Hematopoietic multipotent progenitor cell treated with erythropoietin and hydrocortisone succinate and interleukin-3 and kit ligand, for 17 days (in vitro differentiated cells): ENCODE measurements around the gene GRK1.
"Not testable (repeated sequence)": the region's sequence is repeated elsewhere in the genome, so short reads cannot be mapped to it uniquely, and the experiment has no call there.

Experiments
- DNase-seq: peaks from one replicate; pipeline ENCODE4 v3.0.0-alpha.2; 2015; ENCODE audit warnings: low spot score

Gene GRK1

GRCh38 chr13:113666951-113667701 lies at the start of gene GRK1:
TSS of gene GRK1 (plus strand) at chr13:113667219. CDS start at chr13:113667387, 168 bp downstream.
- no peak for DNase-seq

GRCh38 chr13:113617961-113618360 lies 49.1 kb upstream of the GRK1 start:
- DNase-seq: no peak

- DNase-seq: no peak
Measured at GRCh38 chr13:113618455-113618854, 48.6 kb upstream of the GRK1 start.

- DNase-seq: no peak
Measured at GRCh38 chr13:113620036-113620796, 46.8 kb upstream of the GRK1 start.

GRCh38 chr13:113621046-113621445 lies 46.0 kb upstream of the GRK1 start:
- no peak for DNase-seq

GRCh38 chr13:113621498-113621897 lies 45.5 kb upstream of the GRK1 start:
- DNase-seq: not testable (repeated sequence)

GRCh38 chr13:113621986-113622550 lies 45.0 kb upstream of the GRK1 start:
- DNase-seq: not testable (repeated sequence)

GRCh38 chr13:113622791-113623490 lies 44.1 kb upstream of the GRK1 start:
- no peak for DNase-seq

- no peak for DNase-seq
Measured at GRCh38 chr13:113623491-113624234, 43.4 kb upstream of the GRK1 start.

GRCh38 chr13:113624235-113624587 lies 42.8 kb upstream of the GRK1 start:
- no peak for DNase-seq

GRCh38 chr13:113624640-113625304 lies 42.2 kb upstream of the GRK1 start:
- not testable (repeated sequence) for DNase-seq

- no peak for DNase-seq
Measured at GRCh38 chr13:113625965-113626721, 40.9 kb upstream of the GRK1 start.

- DNase-seq: no peak
Measured at GRCh38 chr13:113627136-113627535, 39.9 kb upstream of the GRK1 start.

GRCh38 chr13:113628291-113629270 lies 38.4 kb upstream of the GRK1 start:
- DNase-seq: no peak

GRCh38 chr13:113629866-113630265 lies 37.2 kb upstream of the GRK1 start:
- no peak for DNase-seq

- DNase-seq: no peak
Measured at GRCh38 chr13:113630296-113630695, 36.7 kb upstream of the GRK1 start.

GRCh38 chr13:113630804-113631203 lies 36.2 kb upstream of the GRK1 start:
- DNase-seq: no peak

GRCh38 chr13:113631341-113632095 lies 35.5 kb upstream of the GRK1 start:
- DNase-seq: no peak
